Measurements from ENCODE around the gene EPS8L3. TPM values are rescaled to one million over a fixed set of nuclear protein-coding genes. Genes with fewer than 3 reads are reported as not detected.

EPS8L3 gene
- total RNA-seq, 2 experiments from 2014 or later = not detected

GRCh38 chr1:109740615-109741373 lies 22.9 kb downstream of the EPS8L3 start, which contains the start of gene GSTM3:
TSS of gene GSTM3 (minus strand) at chr1:109741038. CDS start at chr1:109740287, 751 bp downstream.
- H3K4me3 Mint-ChIP-seq = peak within 1 kb of the TSS; percentile 65
- H3K4me1 Mint-ChIP-seq (ENCODE audit: low read depth) = peaks cover 6% of the 10 kb centered on the region
- DNase-seq = no peak
- H3K27me3 Mint-ChIP-seq = peaks cover 16% of the 10 kb centered on the region
- H3K9me3 Mint-ChIP-seq = no peaks in the 10 kb centered on the region
- CTCF ChIA-PET = interaction anchor here (1.0 kb wide), 1 partner anchor 251 kb away, joined by 3 read pairs; no protein-coding TSS in a partner anchor
- POLR2A ChIA-PET = no interaction called here
- no peaks in the 10 kb centered on the region for H3K36me3 Mint-ChIP-seq
- intact Hi-C loops (cut with micrococcal nuclease) = loop anchor here (1.0 kb wide), 1 partner anchor 245 kb away; no protein-coding TSS in a partner anchor
- H3K27ac Mint-ChIP-seq = no peak within 1 kb of the TSS

- no peaks in the 10 kb centered on the region for H3K36me3 Mint-ChIP-seq
- peaks cover 16% of the 10 kb centered on the region for H3K27me3 Mint-ChIP-seq
- H3K4me1 Mint-ChIP-seq (ENCODE audit: low read depth) = peaks cover 6% of the 10 kb centered on the region
- intact Hi-C loops (cut with micrococcal nuclease) = loop anchor here (1.0 kb wide), 1 partner anchor 245 kb away; no protein-coding TSS in a partner anchor
- H3K4me3 Mint-ChIP-seq = peak overlapping the region; percentile 65
- CTCF ChIA-PET = interaction anchor here (0.9 to 1.0 kb wide), 3 partner anchors 100 to 250 kb away, joined by 3 to 4 read pairs (median 3); no protein-coding TSS in a partner anchor
- POLR2A ChIA-PET = interaction anchor here (0.8 kb wide), 1 partner anchor 61 kb away, joined by 3 read pairs; no protein-coding TSS in a partner anchor
- H3K9me3 Mint-ChIP-seq = no peaks in the 10 kb centered on the region
- peak; percentile 80 for DNase-seq
- no peak overlapping the region for H3K27ac Mint-ChIP-seq
Measured at GRCh38 chr1:109739738-109740614, 23.7 kb downstream of the EPS8L3 start.

GRCh38 chr1:109733236-109733870 lies 30.4 kb downstream of the EPS8L3 start:
- ChIA-PET POLR2A (no interaction called here), CTCF (interaction anchor here (1.3 to 2.3 kb wide), 2 partner anchors 93 to 251 kb away, joined by 5 to 13 read pairs; partner anchors contain the start of gene AHCYL1)
- intact Hi-C loops (cut with micrococcal nuclease) = no loop called here
- no peak overlapping the region for H3K27ac Mint-ChIP-seq
- no peaks in the 10 kb centered on the region for H3K9me3 Mint-ChIP-seq
- no peak for DNase-seq
- H3K4me1 Mint-ChIP-seq (ENCODE audit: low read depth) = no peaks in the 10 kb centered on the region
- no peaks in the 10 kb centered on the region for H3K36me3 Mint-ChIP-seq
- H3K4me3 Mint-ChIP-seq = no peak overlapping the region
- H3K27me3 Mint-ChIP-seq = peaks cover 9% of the 10 kb centered on the region

DNA sequence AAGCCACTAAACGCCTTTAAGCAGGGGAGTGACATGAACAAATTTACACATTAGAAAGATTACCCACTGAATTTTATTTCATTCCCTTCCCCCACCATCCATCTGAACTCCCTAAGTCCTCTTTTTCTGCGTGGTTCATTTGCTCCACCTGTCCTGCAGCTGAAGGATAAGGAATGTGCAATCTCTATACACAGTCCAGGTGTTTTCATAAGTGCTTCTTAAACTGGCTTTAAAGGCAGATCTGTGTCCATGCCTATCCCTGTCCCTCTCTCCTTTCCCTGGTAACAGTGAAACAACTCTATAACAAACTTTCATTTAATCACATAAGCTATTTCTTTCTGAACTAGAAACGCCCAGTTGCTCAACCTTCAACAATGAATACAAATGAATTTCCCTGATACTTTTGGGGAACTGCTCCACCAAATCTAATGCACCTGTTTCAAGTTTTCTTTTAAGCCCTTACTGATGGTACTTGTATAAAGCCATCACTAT lies 31.3 kb downstream of the EPS8L3 start:
- H3K27me3 Mint-ChIP-seq = peaks cover 9% of the 10 kb centered on the region

DNA sequence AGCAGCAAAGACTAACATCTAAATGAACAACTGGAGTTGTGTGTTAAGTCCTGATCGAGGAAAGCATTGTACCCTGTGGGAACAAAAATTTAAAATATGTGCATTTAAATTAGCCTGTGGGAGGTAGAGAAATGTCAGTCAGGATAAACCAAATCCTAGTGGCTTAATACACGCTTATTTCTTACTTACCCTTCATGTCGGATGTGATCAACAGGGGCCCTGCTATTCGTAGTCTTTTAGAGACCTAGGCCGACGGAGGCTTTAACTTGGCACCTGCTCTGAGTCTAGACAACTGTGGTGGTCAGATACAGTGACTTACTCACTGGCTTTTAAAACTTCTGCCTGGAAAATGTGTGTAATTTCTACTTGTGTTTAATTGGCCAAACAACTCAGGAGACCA lies 33.1 kb downstream of the EPS8L3 start:
- intact Hi-C loops (cut with micrococcal nuclease) = no loop called here
- no peaks in the 10 kb centered on the region for H3K36me3 Mint-ChIP-seq
- no peak overlapping the region for H3K27ac Mint-ChIP-seq
- peaks cover 5% of the 10 kb centered on the region for H3K27me3 Mint-ChIP-seq
- no peak for DNase-seq
- no peaks in the 10 kb centered on the region for H3K4me1 Mint-ChIP-seq (ENCODE audit: low read depth)
- no peaks in the 10 kb centered on the region for H3K9me3 Mint-ChIP-seq
- no peak overlapping the region for H3K4me3 Mint-ChIP-seq
- POLR2A ChIA-PET = no interaction called here
- CTCF ChIA-PET = no interaction called here

More for the DNA sequence above, 31.3 kb downstream of the EPS8L3 start:
- Mint-ChIP-seq H3K4me1 (ENCODE audit: low read depth) (no peaks in the 10 kb centered on the region), H3K36me3 (no peaks in the 10 kb centered on the region), H3K9me3 (no peaks in the 10 kb centered on the region), H3K4me3 (no peak overlapping the region), H3K27ac (no peak overlapping the region)
- ChIA-PET CTCF (interaction anchor here (2.3 kb wide), 1 partner anchor 92 kb away, joined by 13 read pairs; no protein-coding TSS in a partner anchor), POLR2A (no interaction called here)
- intact Hi-C loops (cut with micrococcal nuclease) = no loop called here
- no peak for DNase-seq

DNA sequence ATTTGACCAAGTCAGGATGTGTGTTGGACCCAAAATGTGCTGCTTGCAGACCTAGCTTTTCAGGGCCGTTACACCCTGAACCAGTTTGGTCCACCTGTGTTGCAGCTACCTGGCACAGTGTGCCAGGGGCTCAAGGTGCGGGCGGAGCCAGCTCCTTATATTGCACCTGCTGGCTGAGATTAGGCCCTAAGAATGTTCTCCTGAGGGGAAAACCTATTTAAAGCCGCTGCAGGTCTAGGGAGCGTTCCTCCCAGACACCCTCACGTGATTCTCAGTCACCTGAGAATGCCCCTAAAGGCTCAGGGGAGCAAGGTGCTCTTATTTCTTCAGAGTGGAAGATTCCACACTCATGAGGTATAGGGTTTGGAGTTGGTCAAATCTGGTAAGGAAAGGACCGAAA lies 34.9 kb downstream of the EPS8L3 start:
- no peaks in the 10 kb centered on the region for H3K9me3 Mint-ChIP-seq
- no peaks in the 10 kb centered on the region for H3K4me1 Mint-ChIP-seq (ENCODE audit: low read depth)
- POLR2A ChIA-PET = no interaction called here
- intact Hi-C loops (cut with micrococcal nuclease) = no loop called here
- H3K36me3 Mint-ChIP-seq = no peaks in the 10 kb centered on the region
- CTCF ChIA-PET = interaction anchor here (2.2 kb wide), 1 partner anchor 89 kb away, joined by 12 read pairs; no protein-coding TSS in a partner anchor
- H3K27ac Mint-ChIP-seq = no peak overlapping the region
- peaks cover 5% of the 10 kb centered on the region for H3K27me3 Mint-ChIP-seq
- DNase-seq = no peak
- no peak overlapping the region for H3K4me3 Mint-ChIP-seq

DNA sequence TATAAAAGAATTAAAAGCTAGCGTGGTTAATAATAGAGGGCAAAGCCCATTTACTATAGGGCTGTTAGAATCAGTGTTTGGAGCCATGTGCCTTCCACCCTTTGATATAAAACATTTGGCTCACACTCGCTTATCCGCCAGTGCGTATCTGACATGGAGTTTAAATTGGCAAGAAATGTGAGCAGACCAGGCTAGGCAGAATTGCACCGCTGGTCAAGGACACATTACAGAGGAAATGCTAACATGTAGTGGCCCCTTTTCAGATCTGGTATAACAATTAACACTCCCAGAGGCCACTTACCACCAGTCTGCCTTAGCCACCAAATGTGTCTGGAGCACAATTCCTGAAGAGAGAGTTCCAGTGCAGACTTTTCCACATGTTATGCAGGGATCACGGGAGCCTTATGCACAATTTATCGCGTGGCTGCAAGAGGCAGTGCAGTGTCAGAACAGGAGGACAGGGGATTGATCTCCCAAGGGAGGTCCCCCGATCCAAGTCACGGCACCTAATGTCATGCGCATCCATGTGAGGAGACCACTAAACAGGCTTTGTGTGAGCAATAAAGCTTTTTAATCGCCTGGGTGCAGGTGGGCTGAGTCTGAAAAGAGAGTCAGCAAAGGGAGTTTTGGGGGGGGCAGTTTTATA lies 36.9 kb downstream of the EPS8L3 start:
- no peak for DNase-seq
- Mint-ChIP-seq H3K27me3 (peaks cover 5% of the 10 kb centered on the region), H3K9me3 (no peaks in the 10 kb centered on the region), H3K27ac (no peak overlapping the region), H3K36me3 (no peaks in the 10 kb centered on the region), H3K4me1 (ENCODE audit: low read depth) (no peaks in the 10 kb centered on the region), H3K4me3 (no peak overlapping the region)
- CTCF ChIA-PET = interaction anchor here (2.2 kb wide), 1 partner anchor 87 kb away, joined by 12 read pairs; no protein-coding TSS in a partner anchor
- POLR2A ChIA-PET = no interaction called here
- intact Hi-C loops (cut with micrococcal nuclease) = no loop called here

GRCh38 chr1:109726007-109726406 lies 37.7 kb downstream of the EPS8L3 start:
- H3K27ac Mint-ChIP-seq = no peak overlapping the region

DNA sequence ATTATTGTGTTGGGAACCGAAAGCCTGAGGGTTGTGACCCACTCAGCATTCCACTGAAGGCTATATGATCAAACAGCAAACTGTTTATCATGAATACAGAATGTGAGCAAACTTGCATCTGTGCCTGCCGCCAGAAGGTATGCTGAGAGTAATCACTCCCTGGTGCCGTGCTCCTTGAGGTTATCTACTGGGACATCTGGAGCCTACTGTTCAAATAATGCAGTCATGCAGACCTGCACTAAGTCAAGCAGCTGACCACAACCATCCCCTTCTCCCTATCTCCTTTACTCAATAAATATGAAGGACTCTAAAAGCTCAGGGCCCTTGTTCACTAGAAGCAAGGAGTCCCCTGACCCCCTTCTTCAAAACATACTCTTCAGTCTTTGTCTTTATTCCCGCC lies 38.2 kb downstream of the EPS8L3 start:
- Mint-ChIP-seq H3K9me3 (no peaks in the 10 kb centered on the region), H3K4me1 (ENCODE audit: low read depth) (no peaks in the 10 kb centered on the region), H3K27me3 (no peaks in the 10 kb centered on the region), H3K4me3 (no peak overlapping the region), H3K36me3 (no peaks in the 10 kb centered on the region), H3K27ac (no peak overlapping the region)
- no peak for DNase-seq
- CTCF ChIA-PET = no interaction called here
- intact Hi-C loops (cut with micrococcal nuclease) = no loop called here
- POLR2A ChIA-PET = no interaction called here

More at GRCh38 chr1:109726007-109726406, 37.7 kb downstream of the EPS8L3 start:
- ChIA-PET POLR2A (no interaction called here), CTCF (no interaction called here)
- H3K36me3 Mint-ChIP-seq = no peaks in the 10 kb centered on the region
- DNase-seq = no peak
- no peaks in the 10 kb centered on the region for H3K4me1 Mint-ChIP-seq (ENCODE audit: low read depth)
- no peak overlapping the region for H3K4me3 Mint-ChIP-seq
- no peaks in the 10 kb centered on the region for H3K27me3 Mint-ChIP-seq
- intact Hi-C loops (cut with micrococcal nuclease) = no loop called here
- H3K9me3 Mint-ChIP-seq = no peaks in the 10 kb centered on the region

DNA sequence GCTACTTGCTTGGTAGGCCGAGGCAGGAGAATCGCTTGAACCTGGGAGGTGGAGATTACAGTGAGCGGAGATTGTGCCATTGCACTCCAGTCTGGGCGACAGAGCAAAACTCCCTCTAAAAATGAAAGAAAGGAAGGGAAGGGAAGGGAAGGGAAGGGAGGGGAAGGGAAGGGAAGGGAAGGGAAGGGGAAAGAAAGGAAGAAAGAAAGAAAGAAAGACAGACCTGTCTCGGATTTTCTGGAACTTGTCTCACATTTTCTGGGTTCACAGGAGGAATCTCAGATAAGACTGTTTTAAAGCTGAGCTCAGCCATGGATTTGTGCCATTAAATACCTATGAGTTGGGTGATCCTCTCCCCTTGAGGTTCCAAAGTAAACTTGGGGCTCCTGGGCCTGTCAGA lies 38.8 kb downstream of the EPS8L3 start:
- Mint-ChIP-seq H3K4me3 (no peak overlapping the region), H3K27me3 (no peaks in the 10 kb centered on the region), H3K27ac (no peak overlapping the region), H3K36me3 (no peaks in the 10 kb centered on the region), H3K9me3 (no peaks in the 10 kb centered on the region), H3K4me1 (ENCODE audit: low read depth) (no peaks in the 10 kb centered on the region)
- DNase-seq = no peak
- intact Hi-C loops (cut with micrococcal nuclease) = no loop called here
- POLR2A ChIA-PET = no interaction called here
- CTCF ChIA-PET = no interaction called here

DNA sequence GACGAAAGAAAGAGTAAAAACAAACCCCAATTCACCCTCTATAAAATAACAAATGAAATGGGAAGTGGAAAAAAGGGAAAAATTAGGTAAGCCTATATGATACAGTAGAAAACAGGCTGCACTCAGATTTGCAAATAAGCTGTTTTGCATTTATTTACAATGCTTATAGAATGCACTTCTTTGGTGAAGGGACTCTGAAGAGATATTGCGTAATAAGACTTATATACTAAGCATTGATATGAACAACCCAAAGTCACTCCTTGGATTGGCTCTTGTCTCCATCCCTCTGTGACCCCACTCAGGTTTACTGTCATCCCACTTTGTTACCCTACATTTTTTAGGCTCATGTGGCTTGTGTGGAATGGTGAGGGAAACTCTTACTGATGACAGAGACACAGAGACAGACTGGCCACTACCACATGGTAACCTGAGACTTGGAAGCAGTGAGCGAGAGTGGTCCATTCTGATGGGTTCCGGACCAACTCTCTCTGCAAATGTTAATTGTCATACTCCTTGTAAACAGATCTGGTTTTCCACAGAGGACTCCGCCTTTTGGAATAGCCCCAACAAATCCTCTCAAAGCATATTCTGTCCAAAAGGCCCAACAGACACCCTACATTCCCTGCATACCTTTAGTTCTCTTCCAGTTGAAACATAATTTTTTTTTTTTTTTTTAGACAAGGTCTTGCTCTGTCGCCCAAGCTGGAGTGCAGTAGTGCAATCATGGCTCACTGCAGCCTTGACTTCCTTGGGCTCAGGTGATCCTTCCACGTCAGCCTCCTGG lies 40.6 kb downstream of the EPS8L3 start:
- H3K4me3 Mint-ChIP-seq = no peak overlapping the region
- CTCF ChIA-PET = no interaction called here
- H3K36me3 Mint-ChIP-seq = no peaks in the 10 kb centered on the region
- intact Hi-C loops (cut with micrococcal nuclease) = no loop called here
- no peak overlapping the region for H3K27ac Mint-ChIP-seq
- H3K27me3 Mint-ChIP-seq = no peaks in the 10 kb centered on the region
- POLR2A ChIA-PET = no interaction called here
- no peaks in the 10 kb centered on the region for H3K9me3 Mint-ChIP-seq
- peaks cover 2% of the 10 kb centered on the region for H3K4me1 Mint-ChIP-seq (ENCODE audit: low read depth)
- no peak for DNase-seq

Measured in activated CD4-positive, alpha-beta memory T cell treated with anti-CD3 and anti-CD28 coated beads for 36 hours (primary cell).